GM21529 (cell line): ENCODE data around the gene PTPRG.

ENCODE experiments used
- ATAC-seq: cut with Tn5 transposase; IDR thresholded peaks from one replicate; pipeline ENCODE4 v1.9.1; 2021; ENCODE audit not compliant: unreplicated experiment

Gene PTPRG

GRCh38 chr3:61884794-61885193 is 323.4 kb downstream of the PTPRG start:
- no peak for ATAC-seq

DNA sequence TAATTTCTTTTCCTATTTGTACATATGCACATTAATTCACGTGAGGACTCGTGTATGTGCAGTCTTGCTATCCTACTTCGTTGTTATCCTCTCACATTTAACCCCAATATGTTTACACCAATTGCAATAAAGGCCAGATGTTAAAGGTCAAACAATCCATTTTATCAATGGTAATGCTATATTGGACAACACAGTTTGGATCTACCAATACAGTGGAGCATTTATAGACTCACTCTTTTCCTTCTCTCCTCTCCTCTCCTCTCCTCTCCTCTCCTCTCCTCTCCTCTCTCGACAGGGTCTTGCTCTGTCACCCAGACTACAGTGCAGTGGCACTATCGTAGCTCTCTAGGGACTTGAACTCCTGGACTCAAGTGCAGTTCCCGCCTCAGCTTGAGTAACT is 324.0 kb downstream of the PTPRG start:
- no peak for ATAC-seq

DNA sequence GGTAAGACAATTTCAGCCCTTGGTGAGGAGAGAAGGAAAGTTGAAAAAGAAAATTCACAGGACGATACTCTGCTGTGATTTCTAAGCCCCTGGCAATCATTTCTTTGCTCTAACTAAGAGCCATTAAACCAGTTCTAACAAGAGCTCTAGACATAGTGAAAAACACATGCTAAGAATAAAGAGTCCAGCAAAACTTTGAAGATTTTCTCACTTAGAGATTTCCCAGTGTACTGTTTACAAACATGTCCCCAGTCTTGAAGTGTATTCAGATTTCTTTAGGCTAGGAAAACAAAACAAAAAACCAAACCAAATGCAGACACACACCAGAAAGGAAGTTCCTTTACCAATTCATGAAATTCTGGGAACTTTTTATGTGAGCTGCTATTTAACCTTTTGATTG is 325.8 kb downstream of the PTPRG start:
- no peak for ATAC-seq

DNA sequence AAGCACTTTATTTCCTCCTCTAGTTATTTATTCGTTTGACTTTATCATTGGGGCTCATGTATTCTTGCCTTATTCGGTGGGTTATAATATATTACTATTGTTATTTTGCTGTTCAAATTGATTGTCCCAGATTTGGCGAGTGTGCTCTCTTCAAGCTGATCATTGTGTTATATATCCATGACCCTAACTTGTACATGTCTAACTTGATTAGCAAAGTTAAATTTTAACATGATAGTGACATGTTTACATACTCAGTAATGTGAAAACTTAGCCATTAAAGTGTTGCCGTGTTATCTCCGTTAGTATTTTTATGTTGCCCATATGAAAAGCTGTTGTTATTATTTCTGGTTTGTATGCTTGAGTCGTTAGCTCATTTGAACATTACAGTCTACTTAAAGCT is 327.9 kb downstream of the PTPRG start:
- ATAC-seq, result no peak

DNA sequence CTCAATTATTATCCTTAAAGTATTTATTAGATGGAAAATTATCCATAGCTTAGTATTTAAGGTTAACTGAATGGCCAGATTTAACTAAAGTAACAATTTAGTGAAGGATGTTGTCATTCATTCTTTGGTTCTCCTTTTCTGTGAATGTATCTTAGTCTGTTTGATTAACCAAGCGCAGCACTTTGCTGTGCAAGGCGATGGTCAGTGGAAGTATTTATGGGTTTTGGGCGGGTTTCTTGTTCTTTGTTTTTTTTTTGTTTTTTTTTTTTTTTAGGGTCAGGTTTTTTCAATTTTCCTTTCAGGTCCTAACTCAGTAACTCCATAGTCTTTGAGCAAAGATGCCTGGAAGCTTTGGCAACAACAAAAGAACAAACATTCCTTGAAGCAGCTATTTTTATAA is 328.8 kb downstream of the PTPRG start:
- no peak for ATAC-seq

GRCh38 chr3:61890586-61890985 is 329.2 kb downstream of the PTPRG start:
- no peak for ATAC-seq

DNA sequence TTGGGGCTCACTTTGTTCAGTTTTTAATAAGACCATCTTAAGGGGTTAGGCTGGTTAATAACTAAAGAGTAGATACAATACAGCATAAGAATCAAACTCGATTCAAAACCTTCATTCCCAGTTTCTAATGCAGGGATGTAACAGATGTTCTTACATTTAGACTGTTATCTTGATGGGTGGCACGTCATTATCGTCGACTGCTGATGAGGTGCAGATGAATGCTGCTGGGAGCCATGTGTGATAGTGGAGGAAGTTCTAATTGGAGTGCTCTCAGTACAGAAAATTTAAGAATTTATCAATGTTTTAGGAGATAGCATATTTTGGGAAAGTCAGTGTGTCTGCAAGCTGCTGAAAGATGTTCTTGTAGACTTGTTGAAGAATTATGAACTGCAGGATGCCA is 331.5 kb downstream of the PTPRG start:
- ATAC-seq, result no peak

DNA sequence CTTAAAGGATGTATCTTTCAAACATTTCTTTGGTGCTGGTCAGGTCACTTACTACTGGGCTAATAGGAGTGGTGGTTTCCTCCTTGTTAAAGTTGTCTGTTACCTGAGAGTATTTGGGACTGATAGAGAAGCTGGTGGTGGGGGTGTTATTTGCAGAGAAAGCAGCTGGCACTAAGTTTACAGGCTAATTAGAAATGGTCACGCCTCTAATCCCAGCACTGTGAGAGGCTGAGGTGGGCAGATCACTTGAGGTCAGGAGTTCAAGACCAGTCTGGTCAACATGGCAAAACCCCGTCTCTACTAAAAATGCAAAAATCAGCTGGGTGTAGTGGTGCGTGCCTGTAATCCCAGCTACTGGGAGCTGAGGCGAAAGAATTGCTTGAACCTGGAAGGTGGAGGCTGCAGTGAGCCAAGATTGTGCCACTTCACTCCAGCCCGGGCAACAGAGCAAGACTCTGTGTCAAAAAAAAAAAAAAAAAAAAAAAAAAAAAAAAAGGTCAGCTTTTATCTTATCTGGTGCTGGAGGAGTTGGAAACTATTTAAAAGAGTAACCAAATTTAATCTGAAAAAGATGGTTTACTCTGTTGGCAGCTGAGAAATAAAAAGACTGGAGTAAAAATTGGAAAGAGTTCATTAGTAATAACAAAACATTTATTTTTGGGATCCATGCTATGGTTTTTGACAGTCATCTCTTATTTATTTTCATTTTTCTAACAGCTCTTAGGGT is 332.6 kb downstream of the PTPRG start:
- no peak for ATAC-seq

GRCh38 chr3:61894988-61895935 is 333.9 kb downstream of the PTPRG start:
- peak; percentile 98 for ATAC-seq

- ATAC-seq, result no peak
Observed at GRCh38 chr3:61896251-61896650, 334.9 kb downstream of the PTPRG start.

DNA sequence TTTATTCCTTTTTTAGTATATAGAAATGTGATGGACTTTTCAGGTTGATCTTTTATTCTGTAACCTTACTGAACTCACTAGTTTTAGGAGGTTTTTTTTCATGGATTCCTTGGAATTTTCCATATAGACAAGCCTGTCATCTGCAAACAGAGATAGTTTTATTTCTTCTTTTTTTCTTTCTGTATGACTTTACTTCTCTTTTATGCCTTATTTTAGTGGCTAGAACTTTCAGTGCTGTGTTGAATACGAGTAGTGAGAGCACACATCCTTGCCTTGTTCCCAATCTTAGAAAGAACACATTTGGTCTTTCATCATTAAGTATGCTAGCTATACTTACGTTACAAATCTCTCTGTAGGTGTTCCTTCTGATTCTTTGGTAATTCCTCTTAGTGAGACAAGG is 336.5 kb downstream of the PTPRG start:
- ATAC-seq, result no peak

DNA sequence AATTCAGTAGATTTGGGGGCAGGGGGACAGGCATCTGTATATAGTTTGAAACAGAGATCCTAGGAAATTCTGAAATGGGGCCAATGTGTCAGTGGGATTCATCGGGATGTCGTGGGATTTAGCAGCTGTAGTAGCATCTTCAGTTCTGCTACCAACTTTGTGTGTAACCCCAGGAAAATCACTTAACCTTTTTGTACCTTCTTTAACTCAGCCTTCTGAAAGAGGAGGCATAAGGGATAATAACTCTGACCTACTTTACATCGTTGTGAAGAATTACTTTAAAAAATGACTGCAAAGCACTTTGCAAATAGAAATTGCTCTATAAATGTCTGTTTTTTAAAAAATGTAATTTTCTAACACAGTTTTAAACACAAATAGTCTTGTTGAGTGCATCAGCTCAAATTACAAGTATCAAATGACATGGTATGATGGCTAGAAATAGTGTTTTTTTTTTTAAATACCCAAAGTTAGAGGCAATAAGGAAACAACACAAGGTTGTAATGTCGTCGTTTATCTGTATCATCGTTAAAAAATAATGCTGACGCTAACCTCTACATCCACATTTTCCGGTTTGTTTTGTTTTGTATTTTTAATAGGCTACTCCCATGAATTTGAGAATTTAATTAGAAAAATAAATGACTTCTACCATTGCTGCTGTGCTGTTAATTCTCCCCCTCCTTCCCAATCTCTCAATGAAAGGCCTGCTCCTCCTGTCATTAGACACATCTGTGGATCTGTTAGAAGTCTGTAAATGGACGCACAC is 338.5 kb downstream of the PTPRG start:
- ATAC-seq, result no peak

DNA sequence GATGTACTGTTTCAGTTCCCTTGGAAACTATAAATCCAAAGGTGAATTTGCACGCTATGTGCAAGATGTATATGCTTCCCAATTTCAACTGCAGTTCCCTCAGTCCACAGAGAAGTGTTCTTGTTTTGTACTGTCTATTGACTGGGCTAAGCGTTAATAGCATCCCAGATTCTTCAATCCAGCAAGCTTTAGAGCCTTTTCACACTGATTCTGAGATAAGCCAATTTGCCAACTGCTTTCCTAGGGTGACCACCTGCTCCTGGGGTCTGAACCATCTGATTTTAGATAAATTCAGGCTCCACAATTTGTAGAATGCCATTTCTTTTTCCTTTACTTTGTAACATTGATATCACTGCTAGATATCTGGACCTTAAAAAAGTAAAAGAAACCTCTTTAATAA is 340.1 kb downstream of the PTPRG start:
- no peak for ATAC-seq

DNA sequence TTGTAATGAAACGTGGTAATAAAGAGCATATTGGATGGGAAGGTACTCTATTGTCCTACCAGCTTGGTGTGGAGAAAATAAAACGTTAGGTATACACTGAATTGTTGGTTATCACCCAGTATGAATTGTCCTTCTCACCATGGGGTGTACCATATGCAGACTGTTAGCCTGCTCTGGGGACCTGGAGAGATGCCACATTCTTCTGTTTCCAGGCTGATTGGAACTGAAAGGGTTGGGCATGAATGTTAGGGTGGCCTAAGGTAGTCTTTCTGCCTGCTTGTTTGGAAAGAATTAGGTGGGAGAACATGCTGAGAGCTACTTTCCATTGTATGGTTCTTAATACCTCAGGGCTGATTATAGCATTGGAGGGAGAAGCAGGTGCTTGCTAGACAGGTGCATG is 340.6 kb downstream of the PTPRG start:
- ATAC-seq, result no peak

- no peak for ATAC-seq
Observed at GRCh38 chr3:61903074-61903473, 341.7 kb downstream of the PTPRG start.

GRCh38 chr3:61903931-61904657 is 342.7 kb downstream of the PTPRG start:
- ATAC-seq, result peak; percentile 55

DNA sequence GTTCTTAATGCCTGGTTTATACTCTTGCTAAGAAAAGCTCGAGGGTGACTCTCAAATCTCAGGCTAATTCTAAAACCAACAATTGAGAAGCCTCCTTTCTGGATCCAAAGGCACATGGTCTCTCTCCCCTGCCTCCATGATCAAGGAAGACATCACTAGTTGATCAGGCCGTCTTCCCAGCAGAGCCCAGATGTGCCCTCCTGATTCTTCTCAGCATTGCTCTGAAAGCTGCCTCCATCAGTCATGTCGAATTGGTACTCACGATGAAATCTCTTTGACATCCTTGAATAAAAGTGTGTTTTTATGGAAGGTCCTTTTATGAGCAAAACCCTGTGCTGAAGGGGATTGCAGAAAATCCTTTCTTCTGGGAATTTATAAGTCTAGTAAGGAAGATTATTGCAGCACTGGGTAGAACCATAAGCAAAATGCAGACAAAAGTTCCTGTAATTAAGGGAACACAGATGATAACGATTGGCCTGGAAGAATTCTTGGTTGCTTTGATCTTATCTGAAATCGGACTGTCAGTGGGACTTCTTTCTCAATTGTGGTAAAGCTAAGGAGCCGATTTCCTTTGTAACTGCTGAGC is 345.9 kb downstream of the PTPRG start:
- ATAC-seq, result no peak

GRCh38 chr3:61908382-61908781 is 347.0 kb downstream of the PTPRG start:
- ATAC-seq, result no peak

GRCh38 chr3:61910732-61911131 is 349.4 kb downstream of the PTPRG start:
- ATAC-seq, result no peak

- peak; percentile 86 for ATAC-seq
Observed at GRCh38 chr3:61912158-61912557, 350.8 kb downstream of the PTPRG start.
